ENCODE data around the gene MUC3A. TPM values are rescaled to one million over a fixed set of nuclear protein-coding genes. Genes with fewer than 3 reads are reported as not detected.
"Not testable (repeated sequence)": the region's sequence is repeated elsewhere in the genome, so short reads cannot be mapped to it uniquely, and the experiment has no call there.

The MUC3A gene
- total RNA-seq, 2 donors from 2014 or later = 28.8 to 46.0 TPM

DNA sequence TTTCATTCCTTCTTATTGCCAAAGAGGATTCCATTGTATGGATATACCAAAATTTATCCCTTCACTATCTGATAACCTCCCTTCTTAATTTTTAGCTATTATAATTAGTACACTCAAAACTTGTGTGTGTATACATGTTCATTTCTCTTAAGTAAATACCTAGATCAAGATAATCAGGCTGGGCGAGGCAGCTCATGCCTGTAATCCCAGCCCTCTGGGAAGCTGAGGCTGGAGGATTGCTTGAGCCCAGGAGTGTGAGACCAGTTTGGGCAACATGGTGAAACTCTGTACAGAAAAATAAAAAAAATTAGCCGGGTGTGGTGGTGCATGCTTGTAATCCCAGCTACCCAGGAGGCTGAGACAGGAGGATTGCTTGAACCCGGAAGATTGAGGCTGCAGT lies 37.9 kb upstream of the MUC3A start:
- DNase-seq (ENCODE audit: low spot score) = no peak

DNA sequence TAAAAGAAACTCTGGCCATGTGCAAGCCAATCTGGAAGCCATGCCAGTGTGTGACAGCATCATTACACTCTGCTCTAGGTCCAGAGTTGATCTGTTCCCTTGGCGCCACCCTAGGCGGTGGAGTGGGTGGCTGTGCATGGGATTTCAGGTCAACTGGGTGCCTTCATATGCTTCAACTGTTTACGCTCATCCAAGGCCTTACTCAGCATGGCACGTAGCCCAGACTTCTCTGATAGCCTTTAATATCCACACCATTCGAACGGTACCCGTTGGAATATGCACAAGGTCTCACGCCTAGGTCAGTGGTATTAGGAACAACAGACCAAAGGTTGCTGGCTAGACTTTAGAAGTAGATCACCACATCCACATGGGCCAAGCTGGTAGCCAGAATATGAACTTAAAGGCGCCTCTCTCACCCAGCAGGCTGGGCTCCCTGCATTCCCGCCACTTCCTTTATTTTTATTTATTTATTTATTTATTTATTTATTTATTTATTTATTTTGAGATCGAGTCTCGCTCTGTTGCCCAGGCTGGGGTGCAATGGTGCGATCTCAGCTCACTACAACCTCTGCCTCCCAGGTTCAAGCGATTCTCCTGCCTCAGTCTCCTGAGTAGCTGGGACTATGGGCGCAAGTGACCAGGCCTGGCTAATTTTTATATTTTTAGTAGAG lies 35.0 kb upstream of the MUC3A start:
- no peaks in the 10 kb centered on the region for H3K27me3 ChIP-seq (replicated peaks; ENCODE audit: insufficient read depth)
- H3K27ac ChIP-seq = no peak overlapping the region
- H3K36me3 ChIP-seq = no peaks in the 10 kb centered on the region
- no peak for TF ChIP-seq POLR2AphosphoS5 (IDR thresholded peaks at IDR 0.05)
- TF ChIP-seq, protein P1, sequence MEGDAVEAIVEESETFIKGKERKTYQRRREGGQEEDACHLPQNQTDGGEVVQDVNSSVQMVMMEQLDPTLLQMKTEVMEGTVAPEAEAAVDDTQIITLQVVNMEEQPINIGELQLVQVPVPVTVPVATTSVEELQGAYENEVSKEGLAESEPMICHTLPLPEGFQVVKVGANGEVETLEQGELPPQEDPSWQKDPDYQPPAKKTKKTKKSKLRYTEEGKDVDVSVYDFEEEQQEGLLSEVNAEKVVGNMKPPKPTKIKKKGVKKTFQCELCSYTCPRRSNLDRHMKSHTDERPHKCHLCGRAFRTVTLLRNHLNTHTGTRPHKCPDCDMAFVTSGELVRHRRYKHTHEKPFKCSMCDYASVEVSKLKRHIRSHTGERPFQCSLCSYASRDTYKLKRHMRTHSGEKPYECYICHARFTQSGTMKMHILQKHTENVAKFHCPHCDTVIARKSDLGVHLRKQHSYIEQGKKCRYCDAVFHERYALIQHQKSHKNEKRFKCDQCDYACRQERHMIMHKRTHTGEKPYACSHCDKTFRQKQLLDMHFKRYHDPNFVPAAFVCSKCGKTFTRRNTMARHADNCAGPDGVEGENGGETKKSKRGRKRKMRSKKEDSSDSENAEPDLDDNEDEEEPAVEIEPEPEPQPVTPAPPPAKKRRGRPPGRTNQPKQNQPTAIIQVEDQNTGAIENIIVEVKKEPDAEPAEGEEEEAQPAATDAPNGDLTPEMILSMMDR (IDR thresholded peaks at IDR 0.05) = no peak
- H3K4me3 ChIP-seq = no peak overlapping the region
- DNase-seq (ENCODE audit: low spot score) = no peak
- no peaks in the 10 kb centered on the region for H3K9me3 ChIP-seq
- intact Hi-C loops (cut with DNase I) = no loop called here
- no peaks in the 10 kb centered on the region for H3K4me1 ChIP-seq (replicated peaks)
- 90% methylated on average over 15 of the region's 15 CpGs for WGBS

More for the DNA sequence above, 37.9 kb upstream of the MUC3A start:
- intact Hi-C loops (cut with DNase I) = no loop called here
- no peak overlapping the region for H3K4me3 ChIP-seq
- H3K27me3 ChIP-seq (replicated peaks; ENCODE audit: insufficient read depth) = no peaks in the 10 kb centered on the region
- H3K4me1 ChIP-seq (replicated peaks) = no peaks in the 10 kb centered on the region
- TF ChIP-seq, protein P1 (IDR thresholded peaks at IDR 0.05) = no peak
- TF ChIP-seq POLR2AphosphoS5 (IDR thresholded peaks at IDR 0.05) (no peak), POLR2A (IDR thresholded peaks at IDR 0.05) (no peak)
- no peaks in the 10 kb centered on the region for H3K9me3 ChIP-seq
- H3K27ac ChIP-seq = no peak overlapping the region
- no peaks in the 10 kb centered on the region for H3K36me3 ChIP-seq
- 82% methylated on average over 3 of the region's 3 CpGs for WGBS

DNA sequence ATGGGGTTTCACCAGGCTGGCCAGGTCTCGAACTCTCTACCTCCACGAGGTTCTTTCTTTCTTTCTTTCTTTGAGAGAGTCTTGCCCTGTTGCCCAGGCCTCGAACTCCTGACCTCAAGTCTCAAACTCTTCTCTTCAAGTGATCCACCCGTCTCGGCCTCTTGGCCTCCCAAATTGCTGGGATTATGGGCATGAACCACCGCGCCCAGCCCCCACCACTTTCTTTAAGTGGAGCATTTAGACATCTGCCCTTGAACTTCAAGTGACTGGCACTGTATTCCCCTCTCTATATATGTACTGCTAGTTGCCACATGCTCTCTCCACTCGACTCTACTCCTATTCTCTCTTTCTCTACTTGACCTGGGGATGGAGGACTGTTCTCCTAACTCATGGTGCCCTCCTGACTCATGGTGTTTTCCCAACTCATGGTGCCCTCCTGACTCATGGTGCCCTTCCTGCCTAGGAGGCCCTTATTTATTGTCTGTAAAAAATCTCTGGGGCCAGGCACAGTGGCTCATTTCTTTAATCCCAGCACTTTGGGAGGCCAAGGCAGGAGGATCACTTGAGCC lies 34.4 kb upstream of the MUC3A start:
- DNase-seq (ENCODE audit: low spot score) = no peak
- no peaks in the 10 kb centered on the region for H3K27me3 ChIP-seq (replicated peaks; ENCODE audit: insufficient read depth)
- TF ChIP-seq, protein P1 (IDR thresholded peaks at IDR 0.05) = no peak
- TF ChIP-seq POLR2AphosphoS5 (IDR thresholded peaks at IDR 0.05) (no peak), POLR2A (IDR thresholded peaks at IDR 0.05) (no peak)
- WGBS = 89% methylated on average over 8 of the region's 8 CpGs
- no peaks in the 10 kb centered on the region for H3K4me1 ChIP-seq (replicated peaks)
- intact Hi-C loops (cut with DNase I) = no loop called here
- no peak overlapping the region for H3K27ac ChIP-seq
- no peak overlapping the region for H3K4me3 ChIP-seq
- no peaks in the 10 kb centered on the region for H3K36me3 ChIP-seq
- no peaks in the 10 kb centered on the region for H3K9me3 ChIP-seq

DNA sequence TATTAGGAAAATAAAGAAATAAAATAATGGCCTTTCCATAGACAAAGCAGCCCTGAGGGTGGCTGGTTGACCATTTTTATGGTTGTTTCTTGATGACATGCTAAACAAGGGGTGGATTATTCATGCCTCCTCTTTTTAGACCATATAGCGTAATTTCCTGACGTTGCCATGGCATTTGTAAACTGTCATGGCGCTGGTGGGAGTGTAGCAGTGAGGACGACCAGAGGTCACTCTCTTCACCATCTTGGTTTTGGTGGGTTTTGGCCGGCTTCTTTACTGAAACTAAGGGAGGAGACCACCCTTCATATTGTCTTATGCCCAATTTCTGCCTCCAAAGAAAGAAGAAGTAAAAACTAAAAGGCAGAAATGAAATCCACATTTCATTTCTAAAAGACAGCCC lies 30.0 kb upstream of the MUC3A start:
- H3K27me3 ChIP-seq (replicated peaks; ENCODE audit: insufficient read depth); H3K36me3 ChIP-seq; H3K27ac ChIP-seq; intact Hi-C loops (cut with DNase I); H3K9me3 ChIP-seq; DNase-seq (ENCODE audit: low spot score); H3K4me3 ChIP-seq; H3K4me1 ChIP-seq (replicated peaks): not testable (repeated sequence)
- WGBS = 91% methylated on average over 5 of the region's 5 CpGs

DNA sequence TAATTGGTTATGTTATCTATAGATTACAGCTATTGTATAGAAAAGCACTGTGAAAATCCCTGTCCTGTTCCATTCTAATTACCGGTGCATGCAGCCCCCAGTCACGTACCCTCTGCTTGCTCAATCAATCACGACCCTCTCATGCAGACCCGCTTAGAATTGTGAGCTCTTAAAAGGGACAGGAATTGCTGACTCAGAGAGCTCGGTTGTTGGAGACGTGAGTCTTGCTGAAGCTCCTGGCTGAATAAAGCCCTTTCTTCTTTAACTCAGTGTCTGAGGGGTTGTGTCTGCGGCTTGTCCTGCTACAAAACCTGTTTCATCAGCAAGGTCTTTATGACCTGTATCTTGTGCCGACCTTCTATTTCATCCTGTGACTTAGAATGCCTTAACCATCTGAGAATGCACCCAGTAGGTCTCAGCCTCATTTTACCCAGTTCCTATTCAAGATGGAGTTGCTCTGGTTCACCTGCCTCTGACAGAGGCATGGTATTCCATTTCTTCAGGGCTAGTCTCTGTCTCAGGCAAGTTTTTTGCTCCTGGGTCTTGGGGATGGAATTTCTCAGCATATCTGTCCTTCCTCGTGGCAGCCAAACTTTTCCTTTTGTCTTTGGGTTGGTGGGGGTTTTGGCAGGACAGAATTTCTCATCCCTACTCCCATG lies 29.4 kb upstream of the MUC3A start:
- H3K27me3 ChIP-seq (replicated peaks; ENCODE audit: insufficient read depth); intact Hi-C loops (cut with DNase I); H3K9me3 ChIP-seq; DNase-seq (ENCODE audit: low spot score); H3K27ac ChIP-seq; H3K36me3 ChIP-seq; H3K4me3 ChIP-seq; H3K4me1 ChIP-seq (replicated peaks): not testable (repeated sequence)
- 76% methylated on average over 9 of the region's 9 CpGs for WGBS

DNA sequence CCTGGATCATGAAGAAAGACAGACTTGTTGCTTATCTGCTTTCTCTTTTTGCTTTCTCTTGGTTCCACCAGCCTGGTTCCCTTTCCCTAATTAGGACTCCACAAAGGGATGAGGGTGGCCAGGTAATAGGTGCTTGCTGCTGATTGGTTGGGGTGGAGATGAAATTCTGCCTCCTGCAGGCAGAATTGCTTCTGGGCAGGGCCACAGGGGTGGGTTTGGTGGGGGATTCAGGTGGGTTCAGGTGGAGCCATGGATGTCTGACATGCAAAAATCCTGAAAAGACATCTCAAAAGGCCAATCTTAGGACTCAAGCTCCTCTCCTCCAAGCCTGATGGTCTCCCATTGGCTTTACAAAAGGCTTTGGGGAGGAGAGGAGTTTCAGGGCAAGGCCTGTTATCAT lies 28.3 kb upstream of the MUC3A start:
- Histone ChIP-seq H3K9me3 (no peaks in the 10 kb centered on the region), H3K4me3 (no peak overlapping the region), H3K36me3 (no peaks in the 10 kb centered on the region), H3K27me3 (replicated peaks; ENCODE audit: insufficient read depth) (no peaks in the 10 kb centered on the region), H3K4me1 (replicated peaks) (no peaks in the 10 kb centered on the region), H3K27ac (no peak overlapping the region)
- no peak for DNase-seq (ENCODE audit: low spot score)
- intact Hi-C loops (cut with DNase I) = no loop called here
- TF ChIP-seq POLR2AphosphoS5 (IDR thresholded peaks at IDR 0.05) (no peak), POLR2A (IDR thresholded peaks at IDR 0.05) (no peak)
- TF ChIP-seq, protein P1 (IDR thresholded peaks at IDR 0.05) = no peak

DNA sequence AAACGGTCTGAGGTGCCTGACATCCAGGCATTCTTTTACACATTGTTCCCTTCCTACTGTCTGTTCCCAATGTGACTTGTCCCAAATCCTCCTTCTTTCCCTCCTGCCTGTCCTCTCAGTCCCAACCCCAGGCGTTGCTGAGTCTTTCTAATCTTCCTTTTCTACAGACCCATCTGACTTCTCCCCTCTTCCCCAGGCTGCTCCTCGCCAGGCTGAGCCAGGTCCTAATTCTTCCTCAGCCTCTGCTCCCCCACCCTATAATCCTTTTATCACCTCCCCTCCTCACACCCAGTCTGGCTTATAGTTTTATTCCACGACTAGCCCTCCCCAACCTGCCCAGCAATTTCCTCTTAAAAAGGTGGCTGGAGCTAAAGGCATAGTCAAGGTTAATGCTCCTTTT lies 25.7 kb upstream of the MUC3A start:
- H3K9me3 ChIP-seq; H3K27ac ChIP-seq; DNase-seq (ENCODE audit: low spot score); H3K36me3 ChIP-seq; H3K27me3 ChIP-seq (replicated peaks; ENCODE audit: insufficient read depth); intact Hi-C loops (cut with DNase I); H3K4me1 ChIP-seq (replicated peaks); H3K4me3 ChIP-seq: not testable (repeated sequence)
- 58% methylated on average over 4 of the region's 4 CpGs for WGBS

All from prostate gland (tissue), 2 donors.